ENCODE data around the gene WIPF3.
A peak's percentile ranks its signal among the peaks of the same experiment; 100 is the strongest.

Gene WIPF3

DNA sequence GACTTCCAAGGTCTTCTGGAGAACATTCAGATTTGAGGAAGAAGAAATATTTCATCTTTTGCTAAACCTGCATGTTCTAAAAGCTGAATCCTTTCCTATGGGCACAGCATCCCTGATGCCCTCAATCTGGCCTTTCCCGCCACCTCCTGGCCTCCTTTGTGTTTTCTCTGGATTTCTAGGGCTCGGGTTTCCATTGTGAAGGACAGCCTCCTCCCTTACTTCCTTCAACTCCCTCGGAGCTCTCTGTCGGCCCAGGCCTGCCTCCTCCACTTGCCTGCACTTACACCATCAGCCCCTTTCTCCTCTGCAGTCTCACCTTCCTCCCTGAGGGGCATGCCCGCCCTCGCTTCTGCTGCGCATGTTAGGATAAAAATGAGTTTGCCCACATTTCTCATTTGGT lies 75.4 kb downstream of the WIPF3 start:
- Histone ChIP-seq H4K8ac (ENCODE audit: low read depth, low read length) (no peak overlapping the region), H3K4ac (ENCODE audit: low read length) (no peak overlapping the region), H4K91ac (ENCODE audit: low read depth, low read length, poor library complexity) (no peak overlapping the region), H2AFZ (ENCODE audit: low read length) (peak overlapping the region; percentile 70), H3K18ac (ENCODE audit: low read length) (peak overlapping the region; percentile 42), H3K4me3 (ENCODE audit: low read length in 2 of 2) (no peak overlapping the region), H2BK120ac (ENCODE audit: low read depth, low read length) (no peak overlapping the region), H3K4me2 (ENCODE audit: insufficient read depth, low read length, poor library complexity, severe bottlenecking) (no peak overlapping the region), H2BK5ac (ENCODE audit: low read length) (no peak overlapping the region), H3K4me1 (ENCODE audit: control insufficient read depth in 2 of 2, insufficient read depth in 1 of 2, low read depth in 1 of 2, low read length in 2 of 2) (peaks cover 0 to 10% of the 10 kb centered on the region in 2 donors), H3K27ac (replicated peaks; ENCODE audit: low read length) (no peak overlapping the region), H3K23ac (ENCODE audit: low read depth, low read length, poor library complexity) (no peak overlapping the region), H3K27me3 (ENCODE audit: control insufficient read depth in 3 of 3, insufficient read depth in 3 of 3, low read depth in 1 of 3, low read length in 3 of 3) (peaks cover 0 to 46% (median 0%) of the 10 kb centered on the region in 3 experiments), H2AK5ac (ENCODE audit: low read depth, low read length) (no peak overlapping the region), H3K9me3 (replicated peaks in 1 of 2; ENCODE audit: control insufficient read depth in 2 of 2, insufficient read depth in 1 of 2, low read depth in 1 of 2, low read length in 2 of 2) (no peaks in the 10 kb centered on the region), H3K14ac (ENCODE audit: low read length) (no peak overlapping the region), H2BK15ac (ENCODE audit: low read length) (no peak overlapping the region), H3K36me3 (replicated peaks in 1 of 2; ENCODE audit: control insufficient read depth in 2 of 2, insufficient read depth in 2 of 2, low read length in 2 of 2) (peaks cover 0 to 2% of the 10 kb centered on the region in 2 donors), H3K79me1 (ENCODE audit: low read depth, low read length) (no peaks in the 10 kb centered on the region), H3K9ac (ENCODE audit: low read depth, low read length, poor library complexity) (no peak overlapping the region), H2BK12ac (ENCODE audit: low read length) (no peak overlapping the region)
- no CpG with 5 or more reads among the region's 7 CpGs for WGBS, 2 donors (ENCODE audit: extremely low coverage in 2 of 2, insufficient read length in 2 of 2, insufficient replicate concordance in 1 of 2)
- DNase-seq (ENCODE audit: low spot score): peak; percentile 33

- H3K4me1 ChIP-seq (ENCODE audit: control insufficient read depth in 2 of 2, insufficient read depth in 1 of 2, low read depth in 1 of 2, low read length in 2 of 2): peaks cover 0 to 10% of the 10 kb centered on the region in 2 donors
- H2AFZ ChIP-seq (ENCODE audit: low read length): no peak overlapping the region
- no peak overlapping the region for H2BK120ac ChIP-seq (ENCODE audit: low read depth, low read length)
- H3K4ac ChIP-seq (ENCODE audit: low read length): no peak overlapping the region
- H3K27me3 ChIP-seq (ENCODE audit: control insufficient read depth in 3 of 3, insufficient read depth in 3 of 3, low read depth in 1 of 3, low read length in 3 of 3): peaks cover 0 to 52% (median 0%) of the 10 kb centered on the region in 3 experiments
- peaks cover 0 to 2% of the 10 kb centered on the region in 2 donors for H3K36me3 ChIP-seq (replicated peaks in 1 of 2; ENCODE audit: control insufficient read depth in 2 of 2, insufficient read depth in 2 of 2, low read length in 2 of 2)
- no peak overlapping the region for H3K4me3 ChIP-seq (ENCODE audit: low read length in 2 of 2)
- H3K9me3 ChIP-seq (replicated peaks in 1 of 2; ENCODE audit: control insufficient read depth in 2 of 2, insufficient read depth in 1 of 2, low read depth in 1 of 2, low read length in 2 of 2): no peaks in the 10 kb centered on the region
- no peak overlapping the region for H2BK5ac ChIP-seq (ENCODE audit: low read length)
- no peak overlapping the region for H2BK12ac ChIP-seq (ENCODE audit: low read length)
- H3K79me1 ChIP-seq (ENCODE audit: low read depth, low read length): no peaks in the 10 kb centered on the region
- H2AK5ac ChIP-seq (ENCODE audit: low read depth, low read length): no peak overlapping the region
- no CpG with 5 or more reads among the region's 1 CpG for WGBS, 2 donors (ENCODE audit: extremely low coverage in 2 of 2, insufficient read length in 2 of 2, insufficient replicate concordance in 1 of 2)
- no peak overlapping the region for H2BK15ac ChIP-seq (ENCODE audit: low read length)
- no peak overlapping the region for H3K23ac ChIP-seq (ENCODE audit: low read depth, low read length, poor library complexity)
- no peak overlapping the region for H3K18ac ChIP-seq (ENCODE audit: low read length)
- H3K27ac ChIP-seq (replicated peaks; ENCODE audit: low read length): no peak overlapping the region
- no peak overlapping the region for H3K4me2 ChIP-seq (ENCODE audit: insufficient read depth, low read length, poor library complexity, severe bottlenecking)
- H4K91ac ChIP-seq (ENCODE audit: low read depth, low read length, poor library complexity): no peak overlapping the region
- no peak overlapping the region for H3K9ac ChIP-seq (ENCODE audit: low read depth, low read length, poor library complexity)
- no peak for DNase-seq (ENCODE audit: low spot score)
- H4K8ac ChIP-seq (ENCODE audit: low read depth, low read length): no peak overlapping the region
- no peak overlapping the region for H3K14ac ChIP-seq (ENCODE audit: low read length)
These were observed 76.2 kb downstream of the WIPF3 start for GRCh38 chr7:29882481-29882880.

DNA sequence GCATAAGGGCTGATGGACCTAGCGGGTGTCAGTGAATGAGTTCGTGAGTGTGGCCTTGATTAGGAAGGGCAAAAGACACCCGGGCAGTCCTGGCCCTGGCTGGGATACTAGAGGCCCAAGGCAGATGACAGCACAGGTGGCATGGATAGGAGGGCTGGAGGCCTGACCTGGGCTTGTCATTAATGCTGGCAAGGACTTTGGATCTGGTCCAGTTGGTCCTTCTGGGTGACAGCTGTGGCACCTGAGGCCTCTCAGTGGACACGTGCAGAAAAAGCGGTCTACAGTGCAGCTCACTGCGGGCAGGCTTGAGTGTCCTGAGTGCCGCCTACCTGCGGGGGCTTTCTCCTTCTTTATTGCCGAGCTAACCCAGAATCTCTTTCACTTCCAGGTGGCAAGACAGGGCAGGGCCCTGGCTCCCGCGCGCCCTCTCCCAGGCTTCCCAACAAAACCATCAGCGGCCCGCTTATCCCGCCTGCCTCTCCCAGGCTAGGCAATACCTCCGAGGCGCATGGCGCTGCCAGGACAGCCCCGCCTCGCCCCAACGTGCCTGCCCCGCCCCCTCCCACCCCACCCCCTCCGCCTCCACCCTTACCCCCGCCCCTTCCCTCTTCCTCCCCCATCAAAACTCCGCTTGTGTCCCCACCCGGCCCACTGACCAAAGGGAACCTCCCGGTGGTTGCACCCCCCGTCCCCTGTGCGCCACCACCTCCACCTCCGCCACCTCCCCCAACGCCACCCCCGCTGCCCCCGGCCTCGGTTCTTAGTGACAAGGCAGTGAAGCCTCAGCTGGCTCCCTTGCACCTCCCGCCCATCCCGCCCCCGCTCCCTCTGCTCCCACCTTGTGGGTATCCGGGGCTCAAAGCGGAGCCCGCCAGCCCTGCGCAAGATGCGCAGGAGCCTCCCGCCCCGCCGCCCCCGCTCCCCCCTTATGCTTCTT lies 77.4 kb downstream of the WIPF3 start:
- no peak overlapping the region for H2BK120ac ChIP-seq (ENCODE audit: low read depth, low read length)
- no peak for DNase-seq (ENCODE audit: low spot score)
- H2BK12ac ChIP-seq (ENCODE audit: low read length): no peak overlapping the region
- H2BK5ac ChIP-seq (ENCODE audit: low read length): no peak overlapping the region
- H3K9me3 ChIP-seq (replicated peaks in 1 of 2; ENCODE audit: control insufficient read depth in 2 of 2, insufficient read depth in 1 of 2, low read depth in 1 of 2, low read length in 2 of 2): no peaks in the 10 kb centered on the region
- peak overlapping the region; percentile 21 for H3K18ac ChIP-seq (ENCODE audit: low read length)
- no peaks in the 10 kb centered on the region for H3K79me1 ChIP-seq (ENCODE audit: low read depth, low read length)
- no peak overlapping the region for H4K91ac ChIP-seq (ENCODE audit: low read depth, low read length, poor library complexity)
- peaks cover 0 to 65% (median 0%) of the 10 kb centered on the region in 3 experiments for H3K27me3 ChIP-seq (ENCODE audit: control insufficient read depth in 3 of 3, insufficient read depth in 3 of 3, low read depth in 1 of 3, low read length in 3 of 3)
- peaks cover 0 to 10% of the 10 kb centered on the region in 2 donors for H3K4me1 ChIP-seq (ENCODE audit: control insufficient read depth in 2 of 2, insufficient read depth in 1 of 2, low read depth in 1 of 2, low read length in 2 of 2)
- peak overlapping the region; percentile 72 for H3K4me2 ChIP-seq (ENCODE audit: insufficient read depth, low read length, poor library complexity, severe bottlenecking)
- H4K8ac ChIP-seq (ENCODE audit: low read depth, low read length): no peak overlapping the region
- no peak overlapping the region for H2AFZ ChIP-seq (ENCODE audit: low read length)
- no peak overlapping the region for H2AK5ac ChIP-seq (ENCODE audit: low read depth, low read length)
- peaks cover 0 to 2% of the 10 kb centered on the region in 2 donors for H3K36me3 ChIP-seq (replicated peaks in 1 of 2; ENCODE audit: control insufficient read depth in 2 of 2, insufficient read depth in 2 of 2, low read length in 2 of 2)
- no peak overlapping the region for H3K14ac ChIP-seq (ENCODE audit: low read length)
- H2BK15ac ChIP-seq (ENCODE audit: low read length): peak overlapping the region; percentile 15
- H3K4ac ChIP-seq (ENCODE audit: low read length): no peak overlapping the region
- no CpG with 5 or more reads among the region's 46 CpGs for WGBS, 2 donors (ENCODE audit: extremely low coverage in 2 of 2, insufficient read length in 2 of 2, insufficient replicate concordance in 1 of 2)
- H3K9ac ChIP-seq (ENCODE audit: low read depth, low read length, poor library complexity): no peak overlapping the region
- no peak overlapping the region for H3K23ac ChIP-seq (ENCODE audit: low read depth, low read length, poor library complexity)
- H3K27ac ChIP-seq (replicated peaks; ENCODE audit: low read length): no peak overlapping the region
- H3K4me3 ChIP-seq (ENCODE audit: low read length in 2 of 2): peak overlapping the region in 1 of 2 donors; percentile 58
